COR-L47 (cell line): ENCODE data around the gene KYNU.
"Not testable (repeated sequence)": the region's sequence is repeated elsewhere in the genome, so short reads cannot be mapped to it uniquely, and the experiment has no call there.

Experiments used
- DNase-seq: peaks from one replicate; lab custom pipeline; 2025; lab: John Stamatoyannopoulos, UW

KYNU gene

GRCh38 chr2:142877216-142877838 lies at the start of gene KYNU:
Gene KYNU, plus strand, starts transcription at chr2:142877664. Its CDS starts 7,704 bp downstream, at chr2:142885368.
- DNase-seq = no peak

GRCh38 chr2:142834021-142834420 lies 43.4 kb upstream of the KYNU start:
- DNase-seq = no peak

GRCh38 chr2:142840436-142840835 lies 37.0 kb upstream of the KYNU start:
- no peak for DNase-seq

- no peak for DNase-seq
Measured at GRCh38 chr2:142841788-142842187, 35.7 kb upstream of the KYNU start.

DNA sequence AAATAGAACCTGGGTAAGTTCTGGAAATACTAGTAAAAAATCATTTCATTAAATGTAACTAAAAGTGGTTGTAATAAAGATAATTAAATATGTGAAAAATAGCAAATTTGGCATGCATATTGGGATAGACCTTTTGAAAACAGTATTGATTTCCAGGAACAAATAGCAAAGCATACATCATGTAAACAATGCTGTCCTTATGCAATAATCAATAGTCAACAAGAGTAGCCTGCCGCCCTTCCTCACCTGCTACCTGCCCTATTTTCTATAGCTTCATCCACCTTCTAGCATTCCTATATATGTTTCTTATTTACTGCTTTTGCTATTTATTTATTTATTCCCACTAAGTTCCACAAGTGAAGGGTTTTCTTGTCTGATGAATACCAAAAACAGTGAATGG lies 35.1 kb upstream of the KYNU start:
- no peak for DNase-seq

DNA sequence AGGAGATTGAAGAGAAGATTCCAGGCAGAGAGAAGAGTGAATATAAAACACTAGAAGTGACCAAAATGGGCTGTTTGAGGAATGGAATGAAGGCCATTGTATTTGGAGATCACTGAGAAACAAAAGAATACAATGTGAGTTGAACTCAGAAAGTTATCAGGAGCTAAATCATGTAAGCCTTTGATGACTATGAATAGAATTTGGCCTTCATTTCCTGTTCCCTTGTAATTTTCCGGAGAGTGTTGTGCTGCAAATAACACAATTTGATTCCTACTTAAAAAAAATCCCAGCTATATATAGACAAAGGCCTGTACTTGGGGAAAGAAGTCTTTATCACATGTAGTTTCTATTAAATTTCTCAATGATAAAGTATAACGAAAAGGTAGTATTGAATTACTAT lies 33.7 kb upstream of the KYNU start:
- DNase-seq = no peak

- DNase-seq = no peak
Measured at GRCh38 chr2:142848023-142848606, 29.3 kb upstream of the KYNU start.

DNA sequence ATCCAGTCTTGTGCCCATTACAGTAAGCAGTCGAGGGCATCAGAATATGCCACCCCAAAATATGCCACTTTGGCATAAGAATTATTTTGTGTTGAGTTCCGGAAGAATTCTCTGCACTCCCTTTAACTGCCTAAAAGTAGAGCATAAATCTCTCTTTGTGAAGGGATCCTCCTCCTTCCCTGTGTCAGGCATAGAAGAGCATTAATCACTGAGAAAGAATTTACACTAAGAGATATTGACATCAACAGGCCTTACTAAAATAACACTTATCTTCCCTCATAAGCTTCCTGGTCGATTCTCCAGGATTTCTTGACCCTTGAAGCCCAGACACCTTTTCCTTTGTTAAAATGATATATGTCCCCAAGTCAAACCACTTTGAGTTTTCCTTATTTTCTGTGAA lies 27.6 kb upstream of the KYNU start:
- DNase-seq = no peak

- no peak for DNase-seq
Measured at GRCh38 chr2:142853912-142854311, 23.6 kb upstream of the KYNU start.

DNA sequence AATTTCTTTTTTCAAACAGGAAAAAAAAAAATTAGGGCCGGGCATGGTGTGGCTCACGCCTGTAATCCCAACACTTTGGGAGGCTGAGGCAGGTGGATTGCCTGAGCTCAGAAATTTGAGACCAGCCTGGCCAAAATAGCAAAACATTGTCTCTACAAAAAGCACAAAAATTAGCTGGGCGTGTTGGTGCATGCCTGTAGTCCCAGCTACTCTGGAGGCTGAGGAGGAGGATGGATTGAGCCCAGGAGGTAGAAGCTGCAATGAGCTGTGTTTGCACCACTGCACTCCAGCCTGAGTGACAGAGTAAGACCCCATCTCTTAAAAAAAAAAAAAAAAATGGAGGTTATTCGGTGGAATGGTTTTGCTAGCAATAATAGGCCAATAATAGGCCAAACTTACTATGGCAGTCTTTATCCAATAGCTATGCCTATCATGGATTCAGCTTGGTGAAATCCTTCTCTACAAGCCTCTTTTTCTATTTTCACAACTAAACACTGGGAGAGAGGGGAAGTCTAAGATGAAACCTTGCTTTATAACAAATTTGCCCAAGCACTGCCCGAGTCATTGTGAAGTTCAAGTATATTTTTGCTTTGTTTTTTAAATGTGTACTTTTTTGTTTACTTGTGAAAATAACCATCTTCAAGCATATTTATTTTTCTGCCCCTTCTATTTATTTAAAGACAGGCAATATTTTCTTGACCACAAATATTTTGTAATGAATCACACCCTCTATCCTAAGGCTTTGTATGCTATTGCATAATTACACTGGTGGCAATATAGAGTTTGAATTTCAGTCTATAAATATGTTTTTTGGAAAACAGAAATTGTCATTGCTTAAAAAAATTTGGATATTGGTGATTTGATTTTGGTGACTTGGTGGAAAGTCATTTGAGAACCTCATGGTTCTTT lies 20.0 kb upstream of the KYNU start:
- no peak for DNase-seq

GRCh38 chr2:142858961-142859360 lies 18.5 kb upstream of the KYNU start:
- no peak for DNase-seq

DNA sequence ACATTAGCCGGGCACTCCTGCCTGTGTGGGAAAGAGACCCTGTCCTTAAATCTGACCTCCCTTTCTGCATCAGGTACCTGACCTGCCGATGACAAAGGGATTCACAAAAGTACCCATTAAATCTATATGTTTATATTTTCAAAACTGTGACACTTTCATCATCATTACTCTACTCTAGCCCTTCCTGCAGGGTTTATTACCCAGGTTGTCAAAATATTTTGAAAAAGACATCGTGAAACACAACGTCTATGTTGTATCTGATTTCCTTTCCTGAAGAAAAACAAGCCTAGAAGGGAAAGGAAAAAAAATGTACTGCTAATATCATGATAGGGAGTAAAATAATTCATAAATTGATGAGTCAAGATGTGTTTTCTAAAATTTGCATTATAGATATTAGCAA lies 15.2 kb upstream of the KYNU start:
- no peak for DNase-seq

- DNase-seq = no peak
Measured at GRCh38 chr2:142862847-142863246, 14.6 kb upstream of the KYNU start.

- DNase-seq = peak; percentile 22
Measured at GRCh38 chr2:142863485-142863961, 13.9 kb upstream of the KYNU start.

DNA sequence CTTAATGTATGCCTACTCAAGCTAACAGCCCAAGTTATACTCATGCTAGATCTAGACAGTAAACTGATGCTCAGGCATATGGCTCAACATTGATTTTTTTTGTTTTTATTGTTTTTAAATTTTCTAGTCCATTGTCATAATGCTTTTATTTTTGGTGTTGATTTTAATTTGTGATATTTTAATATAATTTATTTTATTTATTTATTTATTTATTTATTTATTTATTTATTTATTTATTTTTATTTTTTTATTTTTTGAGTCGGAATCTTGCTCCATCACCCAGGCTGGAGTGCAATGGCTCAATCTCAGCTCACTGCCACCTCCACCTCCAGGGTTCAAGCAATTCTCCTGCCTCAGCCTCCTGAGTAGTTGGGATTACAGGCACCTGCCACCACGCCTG lies 12.9 kb upstream of the KYNU start:
- not testable (repeated sequence) for DNase-seq

GRCh38 chr2:142865924-142866323 lies 11.5 kb upstream of the KYNU start:
- no peak for DNase-seq

GRCh38 chr2:142866426-142866825 lies 11.0 kb upstream of the KYNU start:
- no peak for DNase-seq

DNA sequence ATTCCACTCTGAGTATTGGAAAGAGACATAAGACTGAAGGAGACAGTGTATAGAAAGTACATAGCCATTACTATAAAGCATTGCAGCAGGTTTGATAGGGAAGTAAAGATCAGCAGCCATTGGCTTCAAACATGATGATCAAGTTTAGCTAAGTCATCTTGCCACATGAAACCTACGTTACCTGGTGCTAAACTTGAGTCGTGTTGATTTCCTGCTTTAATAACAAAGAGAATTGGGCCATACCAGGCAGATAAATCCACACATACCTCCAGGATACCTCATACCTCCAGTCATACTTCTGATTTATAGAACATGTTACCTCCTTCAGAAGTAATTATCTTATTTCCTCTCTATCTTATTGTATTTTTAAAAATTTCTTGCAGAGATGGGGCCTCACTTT lies 10.3 kb upstream of the KYNU start:
- no peak for DNase-seq

- no peak for DNase-seq
Measured at GRCh38 chr2:142868229-142868762, 9.2 kb upstream of the KYNU start.

DNA sequence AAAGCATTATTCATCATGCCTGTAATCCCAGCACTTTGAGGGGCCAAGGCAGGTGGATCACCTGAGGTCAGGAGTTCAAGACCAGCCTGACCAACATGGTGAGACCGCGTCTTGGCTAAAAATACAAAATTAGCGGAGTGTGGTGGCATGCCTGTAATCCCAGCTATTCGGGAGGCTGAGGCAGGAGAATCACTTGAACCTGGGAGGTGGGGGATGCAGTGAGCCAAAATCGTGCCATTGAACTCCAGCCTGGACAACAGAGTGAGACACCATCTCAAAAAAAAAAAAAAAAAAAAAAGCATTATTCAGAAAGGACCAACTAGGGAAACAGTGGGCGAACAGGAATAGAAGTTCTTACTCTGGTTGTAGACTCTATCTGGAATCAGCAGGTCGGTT lies 8.4 kb upstream of the KYNU start:
- not testable (repeated sequence) for DNase-seq

DNA sequence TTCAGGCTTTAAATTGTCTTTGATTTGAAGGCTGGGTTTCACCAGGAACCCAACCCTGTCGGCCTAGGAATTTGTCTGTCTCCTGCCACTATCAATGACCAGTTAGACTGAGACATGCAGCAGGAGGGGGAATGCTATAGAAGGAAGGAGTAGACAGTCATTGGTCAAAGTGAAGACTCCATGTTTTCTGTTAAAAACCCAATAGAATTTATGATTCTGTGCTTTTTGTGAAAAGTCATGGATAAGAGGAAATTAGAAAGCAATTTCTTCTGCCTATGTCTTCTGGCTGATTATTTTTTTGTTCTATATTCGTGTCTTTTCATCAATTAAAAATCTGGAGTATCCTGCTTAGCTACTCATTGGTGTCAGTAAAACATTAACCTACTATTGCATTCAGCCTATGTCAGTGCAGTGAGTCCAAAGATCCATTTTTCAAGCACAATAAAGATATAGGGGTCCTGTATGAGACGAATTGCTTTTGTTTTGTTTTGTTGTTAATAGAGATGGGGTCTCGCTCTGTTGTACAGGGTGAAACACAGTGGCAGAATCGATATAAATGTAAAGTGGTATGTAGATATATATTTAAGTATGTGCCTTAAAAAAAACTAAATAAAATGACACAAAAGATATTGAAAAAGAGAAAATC lies 7.9 kb upstream of the KYNU start:
- DNase-seq = no peak

DNA sequence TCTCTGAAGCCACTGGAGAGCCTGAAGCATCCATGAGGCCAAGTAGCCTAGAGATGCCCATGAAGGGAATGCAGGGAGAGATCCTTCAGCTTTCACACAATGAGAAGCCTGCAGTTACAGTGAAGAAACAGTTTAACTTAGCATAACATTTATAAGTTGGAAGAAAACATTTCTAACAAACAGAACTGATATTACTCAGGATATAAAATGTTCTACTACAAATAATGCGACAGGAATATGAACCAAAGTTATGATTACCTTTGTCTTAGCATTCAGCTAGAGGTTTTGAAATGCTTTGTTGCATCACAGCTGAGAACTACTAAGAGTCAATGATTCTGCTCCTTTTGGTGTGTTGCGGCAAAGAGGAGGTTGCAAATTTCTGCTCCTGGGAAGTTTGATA lies 6.9 kb upstream of the KYNU start:
- no peak for DNase-seq
